Gastrocnemius medialis (tissue), 4 donors: ENCODE data around the gene TOMM22.

Source experiments
- CTCF ChIP-seq, 5 experiments: fragments of 450-650 bp in 3 of 5; fragments of 200-600 bp in 2 of 5; sonication (generic) in 2 of 5; IDR thresholded peaks in 4 of 5; conservative IDR thresholded peaks in 1 of 5; 1 replicate in 4 of 5; 2 replicates in 1 of 5; pipeline ENCODE4 v1.5.1; 2016 to 2019; ENCODE audit warnings: antibody characterized with exemption in 5 of 5, mild to moderate bottlenecking in 3 of 5, moderate library complexity in 3 of 5
- POLR2A ChIP-seq, 2 donors: fragments of 450-650 bp; IDR thresholded peaks; one replicate each; pipeline ENCODE4 v1.6.1; 2017; ENCODE audit warnings: antibody characterized with exemption in 2 of 2, mild to moderate bottlenecking in 2 of 2, moderate library complexity in 2 of 2

DNA sequence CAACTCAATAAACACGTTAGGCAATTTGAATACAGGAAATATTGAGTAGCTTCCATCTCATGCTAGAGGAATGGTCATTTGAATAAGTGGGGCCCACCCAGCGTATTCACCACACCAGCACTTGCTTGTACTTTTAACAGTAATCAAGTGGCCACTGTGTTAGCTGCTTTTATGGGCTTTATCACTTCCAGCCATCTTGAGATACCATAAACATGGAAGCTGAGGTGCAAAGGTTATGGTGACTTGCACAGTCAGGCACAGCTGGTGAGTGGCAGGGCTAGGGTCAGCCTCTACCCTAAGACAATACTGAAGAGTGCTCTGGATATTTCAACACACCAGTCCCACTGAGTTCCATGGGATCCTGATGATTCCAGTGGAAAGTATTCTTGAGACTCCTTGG, 12.3 kb downstream of the TOMM22 start:
- TF ChIP-seq CTCF (IDR thresholded peaks at IDR 0.05 in 4 of 5, conservative IDR thresholded peaks at IDR 0.05 in 1 of 5): no peak
- no peak for TF ChIP-seq POLR2A (IDR thresholded peaks at IDR 0.05)
